GM06990 (cell line): ENCODE results near the gene CEP170B.

Experiments
- DNase-seq: peaks from one replicate; pipeline ENCODE4 v3.0.0-alpha.2; 2011; ENCODE audit not compliant: insufficient read length; ENCODE audit errors: extremely low read depth
- H3K27me3 ChIP-seq: replicated peaks from 2 replicates; pipeline ENCODE4 v1.6.0; 2011; ENCODE audit warnings: low read length; ENCODE audit not compliant: control insufficient read depth, insufficient read depth
- H3K36me3 ChIP-seq: 2 replicates; pipeline ENCODE4 v1.5.1; 2011; ENCODE audit warnings: low read length; ENCODE audit not compliant: control insufficient read depth, insufficient read depth
- H3K4me3 ChIP-seq: replicated peaks from 2 replicates; pipeline ENCODE4 v1.5.1; 2011; ENCODE audit warnings: low read depth, mild to moderate bottlenecking, control low read depth, low read length
- CTCF ChIP-seq: IDR thresholded peaks from 2 replicates; pipeline ENCODE4 v1.5.1; 2011; ENCODE audit warnings: low read length, control low read depth, mild to moderate bottlenecking, inconsistent platforms; ENCODE audit not compliant: insufficient read depth, poor library complexity, severe bottlenecking

Gene CEP170B

GRCh38 chr14:104894331-104895206 lies 29.5 kb downstream of the CEP170B start:
- H3K4me3 ChIP-seq: no peak overlapping the region
- no peaks in the 10 kb centered on the region for H3K36me3 ChIP-seq
- H3K27me3 ChIP-seq: no peaks in the 10 kb centered on the region; the same call in 1 of the 2 replicates
- TF ChIP-seq CTCF: no peak
- DNase-seq: peak; percentile 7

DNA sequence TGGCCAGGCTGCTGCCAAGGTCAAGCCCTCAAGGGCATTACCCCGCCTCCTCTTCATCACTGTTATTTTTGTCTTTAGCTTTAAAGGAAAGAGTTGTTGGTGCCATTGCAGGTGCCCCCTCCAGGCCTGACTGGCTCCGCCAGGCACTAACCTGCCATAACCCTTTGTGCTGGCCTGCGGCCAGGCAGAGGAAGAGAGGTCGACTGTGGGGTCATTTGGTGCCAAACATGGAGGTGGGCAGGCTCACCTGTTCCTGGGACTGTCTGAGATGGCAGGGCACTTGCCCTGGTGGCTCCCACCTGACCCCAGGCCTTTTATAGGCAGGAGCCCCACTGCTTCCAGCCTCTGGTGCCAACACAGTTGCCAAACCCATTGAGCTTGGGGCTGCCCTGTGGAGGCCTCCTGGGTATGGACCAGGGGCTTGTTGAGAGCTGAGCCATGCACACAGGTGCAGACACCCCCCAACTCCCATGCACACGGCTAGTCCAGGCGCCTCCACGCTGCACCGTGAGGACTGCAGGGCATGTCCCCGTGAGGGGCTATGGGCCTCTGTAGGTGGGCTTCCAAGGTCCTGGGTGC lies 30.2 kb downstream of the CEP170B start:
- DNase-seq: no peak
- no peak for TF ChIP-seq CTCF
- Histone ChIP-seq H3K4me3 (no peak overlapping the region), H3K36me3 (no peaks in the 10 kb centered on the region), H3K27me3 (no peaks in the 10 kb centered on the region; the same call in 1 of the 2 replicates)

GRCh38 chr14:104895786-104896661 lies 31.0 kb downstream of the CEP170B start:
- TF ChIP-seq CTCF: no peak
- DNase-seq: no peak
- Histone ChIP-seq H3K36me3 (no peaks in the 10 kb centered on the region), H3K4me3 (no peak overlapping the region), H3K27me3 (no peaks in the 10 kb centered on the region; the same call in 1 of the 2 replicates)

GRCh38 chr14:104897330-104898194 lies 32.5 kb downstream of the CEP170B start:
- H3K4me3 ChIP-seq: no peak overlapping the region
- no peaks in the 10 kb centered on the region; the same call in 1 of the 2 replicates for H3K27me3 ChIP-seq
- no peak for DNase-seq
- no peak for TF ChIP-seq CTCF
- H3K36me3 ChIP-seq: no peaks in the 10 kb centered on the region

GRCh38 chr14:104898195-104898558 lies 33.1 kb downstream of the CEP170B start:
- no peak for TF ChIP-seq CTCF
- DNase-seq: no peak
- Histone ChIP-seq H3K36me3 (no peaks in the 10 kb centered on the region), H3K27me3 (no peaks in the 10 kb centered on the region; the same call in 1 of the 2 replicates), H3K4me3 (no peak overlapping the region)
